ENCODE measurements around the gene BACH2.

DNA sequence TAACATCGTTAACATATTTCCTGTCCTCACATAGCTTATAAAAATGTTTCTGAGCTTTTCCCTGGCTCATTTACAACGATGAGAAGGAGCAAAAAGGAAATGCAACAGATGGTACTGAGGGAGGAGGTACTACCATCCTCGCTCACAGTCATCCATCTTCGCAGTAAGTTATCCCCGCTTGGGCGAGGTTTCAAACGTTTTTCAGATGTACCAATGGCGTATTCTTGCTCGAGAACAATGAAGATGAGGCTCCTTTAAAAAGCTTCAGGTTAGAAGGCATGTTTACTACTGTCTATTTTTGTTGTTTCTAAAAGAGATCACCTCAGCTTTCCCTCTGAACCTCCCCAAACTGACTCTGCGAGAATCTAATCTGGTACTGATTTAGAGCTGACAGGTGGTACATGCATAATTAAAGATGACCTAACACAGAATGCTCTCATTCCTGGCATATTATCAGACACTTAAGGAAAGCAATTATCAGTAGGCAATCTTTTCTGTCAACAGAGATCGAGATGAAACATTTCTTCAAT, 223.6 kb downstream of the BACH2 start:
- TF ChIP-seq, protein P1, sequence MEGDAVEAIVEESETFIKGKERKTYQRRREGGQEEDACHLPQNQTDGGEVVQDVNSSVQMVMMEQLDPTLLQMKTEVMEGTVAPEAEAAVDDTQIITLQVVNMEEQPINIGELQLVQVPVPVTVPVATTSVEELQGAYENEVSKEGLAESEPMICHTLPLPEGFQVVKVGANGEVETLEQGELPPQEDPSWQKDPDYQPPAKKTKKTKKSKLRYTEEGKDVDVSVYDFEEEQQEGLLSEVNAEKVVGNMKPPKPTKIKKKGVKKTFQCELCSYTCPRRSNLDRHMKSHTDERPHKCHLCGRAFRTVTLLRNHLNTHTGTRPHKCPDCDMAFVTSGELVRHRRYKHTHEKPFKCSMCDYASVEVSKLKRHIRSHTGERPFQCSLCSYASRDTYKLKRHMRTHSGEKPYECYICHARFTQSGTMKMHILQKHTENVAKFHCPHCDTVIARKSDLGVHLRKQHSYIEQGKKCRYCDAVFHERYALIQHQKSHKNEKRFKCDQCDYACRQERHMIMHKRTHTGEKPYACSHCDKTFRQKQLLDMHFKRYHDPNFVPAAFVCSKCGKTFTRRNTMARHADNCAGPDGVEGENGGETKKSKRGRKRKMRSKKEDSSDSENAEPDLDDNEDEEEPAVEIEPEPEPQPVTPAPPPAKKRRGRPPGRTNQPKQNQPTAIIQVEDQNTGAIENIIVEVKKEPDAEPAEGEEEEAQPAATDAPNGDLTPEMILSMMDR (IDR thresholded peaks at IDR 0.05): no peak
- TF ChIP-seq POLR2AphosphoS5 (IDR thresholded peaks at IDR 0.05) (no peak), EP300 (IDR thresholded peaks at IDR 0.05) (no peak), POLR2A (IDR thresholded peaks at IDR 0.05) (no peak)
